ENCODE measurements around the gene AP1S1.

GRCh38 chr7:101195884-101196283 lies 41.6 kb downstream of the AP1S1 start:
- no peak for TF ChIP-seq EZH2phosphoT487 (IDR thresholded peaks at IDR 0.05; ENCODE audit: borderline replicate concordance, low read length)
- no peak for TF ChIP-seq CTCF (IDR thresholded peaks at IDR 0.05; ENCODE audit: low read depth, low read length, poor library complexity, severe bottlenecking)

Data from DOHH2 (cell line).